ENCODE data around the gene SLC23A1.

DNA sequence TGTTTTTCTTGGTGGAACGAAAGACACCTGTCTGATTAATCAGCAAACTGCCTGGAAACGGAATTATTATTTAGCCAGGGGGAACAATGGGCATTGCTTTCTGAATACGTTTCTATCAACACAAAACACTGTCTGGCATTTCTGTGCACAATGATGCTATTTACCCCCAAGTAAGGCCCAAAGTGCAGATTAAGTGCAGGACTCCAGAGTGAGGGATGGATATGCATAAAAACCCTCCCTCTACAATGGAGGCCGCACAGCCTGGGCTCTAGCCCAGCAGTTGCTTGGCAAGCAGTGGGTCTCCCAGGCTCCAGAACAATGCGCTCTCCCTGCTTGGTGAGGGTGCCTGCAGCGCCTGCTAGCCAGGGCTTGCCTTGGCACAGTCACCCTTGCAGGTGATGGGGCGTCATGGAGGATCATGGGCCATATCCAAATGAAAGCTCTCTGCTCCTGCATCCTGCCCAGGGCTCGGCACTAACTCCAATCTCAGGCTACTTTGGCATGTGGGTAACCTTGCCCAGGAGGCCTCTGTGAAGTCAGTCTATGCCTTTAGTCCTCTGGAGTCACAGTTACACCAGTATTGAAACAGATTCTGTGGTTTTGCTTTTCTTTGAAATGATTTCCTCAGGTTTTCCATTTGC is 32.2 kb upstream of the SLC23A1 start:
- TF ChIP-seq POLR2A (IDR thresholded peaks at IDR 0.05): no peak
- TF ChIP-seq, protein P1, sequence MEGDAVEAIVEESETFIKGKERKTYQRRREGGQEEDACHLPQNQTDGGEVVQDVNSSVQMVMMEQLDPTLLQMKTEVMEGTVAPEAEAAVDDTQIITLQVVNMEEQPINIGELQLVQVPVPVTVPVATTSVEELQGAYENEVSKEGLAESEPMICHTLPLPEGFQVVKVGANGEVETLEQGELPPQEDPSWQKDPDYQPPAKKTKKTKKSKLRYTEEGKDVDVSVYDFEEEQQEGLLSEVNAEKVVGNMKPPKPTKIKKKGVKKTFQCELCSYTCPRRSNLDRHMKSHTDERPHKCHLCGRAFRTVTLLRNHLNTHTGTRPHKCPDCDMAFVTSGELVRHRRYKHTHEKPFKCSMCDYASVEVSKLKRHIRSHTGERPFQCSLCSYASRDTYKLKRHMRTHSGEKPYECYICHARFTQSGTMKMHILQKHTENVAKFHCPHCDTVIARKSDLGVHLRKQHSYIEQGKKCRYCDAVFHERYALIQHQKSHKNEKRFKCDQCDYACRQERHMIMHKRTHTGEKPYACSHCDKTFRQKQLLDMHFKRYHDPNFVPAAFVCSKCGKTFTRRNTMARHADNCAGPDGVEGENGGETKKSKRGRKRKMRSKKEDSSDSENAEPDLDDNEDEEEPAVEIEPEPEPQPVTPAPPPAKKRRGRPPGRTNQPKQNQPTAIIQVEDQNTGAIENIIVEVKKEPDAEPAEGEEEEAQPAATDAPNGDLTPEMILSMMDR (IDR thresholded peaks at IDR 0.05): no peak
